HCT116 (cell line): Measurements from ENCODE around the gene CNMD. TPM values are rescaled to one million over a fixed set of nuclear protein-coding genes. Genes with fewer than 3 reads are reported as not detected.

Experiments
- ATAC-seq: fragments of 200-7000 bp; cut with Tn5 transposase; 2 replicates; pipeline ENCODE4 v1.9.1; 2020; ENCODE audit warnings: mild to moderate bottlenecking, moderate library complexity
- BruUV-seq: library from RNA; stranded (reverse); fragments of 400-500 nt; replicated peaks from 2 replicates; lab custom pipeline; 2021; lab: Mats Ljungman, UMichigan
- CTCF ChIA-PET: fragments of 300-600 bp; sonication (Branson Sonifier 250); formaldehyde crosslinking; loops from one replicate; lab custom pipeline; 2021; ENCODE audit warnings: antibody characterized with exemption; lab: Charles Lee
- POLR2A ChIA-PET: fragments of 300-600, 350-600 bp; sonication (Branson Sonifier 250); formaldehyde crosslinking; loops from one replicate; lab custom pipeline; 2021; ENCODE audit warnings: antibody characterized with exemption; lab: Charles Lee
- RAD21 ChIA-PET, 2 experiments: fragments of 300-600 bp; sonication (Branson Sonifier 250); formaldehyde crosslinking; loops; one replicate each; lab custom pipeline; 2023; ENCODE audit warnings: low total read pairs in 2 of 2; ENCODE audit not compliant: uncharacterized antibody in 2 of 2, unreplicated experiment in 2 of 2, low non-redundant PET in 1 of 2; lab: Charles Lee
- DNase-seq: peaks from one replicate; pipeline ENCODE4 v3.0.0-alpha.2; 2010; ENCODE audit warnings: low read depth, low spot score
- H2AFZ ChIP-seq: fragments of 200-600 bp; shearing (Covaris generic), sonication (generic); 2 replicates; pipeline ENCODE4 v1.6.1; 2017; ENCODE audit warnings: low read depth, mixed run types, mixed read lengths, antibody characterized with exemption, low read length; ENCODE audit not compliant: poor library complexity, severe bottlenecking
- H3K27ac ChIP-seq: 2 replicates; pipeline ENCODE4 v1.5.1; 2012; ENCODE audit warnings: low read depth, low read length
- H3K27me3 ChIP-seq: fragments of 200-600 bp; sonication (generic); 2 replicates; pipeline ENCODE4 v1.6.1; 2016; ENCODE audit warnings: mixed run types, low read length, mixed read lengths; ENCODE audit not compliant: insufficient read depth
- H3K36me3 ChIP-seq, 2 experiments: fragments of 200-500 bp in 1 of 2; fragments of 200-600 bp in 1 of 2; sonication (Bioruptor generic) in 1 of 2; sonication (generic) in 1 of 2; 2 replicates each; pipeline versions ENCODE4 v1.5.1 to v1.6.1; 2014 to 2016; ENCODE audit warnings: low read length in 2 of 2, inconsistent platforms in 1 of 2, mixed read lengths in 1 of 2, mixed run types in 1 of 2; ENCODE audit not compliant: insufficient read depth in 2 of 2, control insufficient read depth in 1 of 2
- H3K4me1 ChIP-seq, 2 experiments: fragments of 200-600 bp in 1 of 2; sonication (generic) in 1 of 2; 2 replicates each; pipeline versions ENCODE4 v1.5.1 to v1.6.1; 2012 to 2017; ENCODE audit warnings: low read length in 2 of 2, inconsistent platforms in 1 of 2, mild to moderate bottlenecking in 1 of 2, mixed read lengths in 1 of 2, mixed run types in 1 of 2, moderate library complexity in 1 of 2; ENCODE audit not compliant: insufficient read depth in 2 of 2, control insufficient read depth in 1 of 2
- H3K4me2 ChIP-seq: fragments of 200-600 bp; sonication (generic); 2 replicates; pipeline ENCODE4 v1.6.1; 2017; ENCODE audit warnings: mixed run types, low read length, mixed read lengths
- H3K4me3 ChIP-seq, 2 experiments: fragments of 200-600 bp in 1 of 2; sonication (generic) in 1 of 2; replicated peaks in 1 of 2; 2 replicates each; pipeline ENCODE4 v1.5.1; 2011 to 2016; ENCODE audit warnings: low read length in 2 of 2, control low read depth in 1 of 2, low read depth in 1 of 2, mild to moderate bottlenecking in 1 of 2, mixed read lengths in 1 of 2, mixed run types in 1 of 2
- H3K79me2 ChIP-seq: fragments of 200-600 bp; sonication (generic); 2 replicates; pipeline ENCODE4 v1.6.1; 2017; ENCODE audit warnings: mild to moderate bottlenecking, mixed run types, low read length, moderate library complexity, mixed read lengths; ENCODE audit not compliant: insufficient read depth
- H3K9ac ChIP-seq: fragments of 200-600 bp; sonication (generic); 2 replicates; pipeline ENCODE4 v1.6.1; 2016; ENCODE audit warnings: low read length, mixed read lengths
- H3K9me2 ChIP-seq: fragments of 200-600 bp; sonication (generic), shearing (Covaris generic); 2 replicates; pipeline ENCODE4 v1.6.1; 2017; ENCODE audit warnings: mixed run types, mild to moderate bottlenecking, moderate library complexity; ENCODE audit not compliant: insufficient read depth
- H3K9me3 ChIP-seq, 2 experiments: fragments of 200-500 bp in 1 of 2; fragments of 200-600 bp in 1 of 2; sonication (Bioruptor generic) in 1 of 2; sonication (generic) in 1 of 2; 2 replicates each; pipeline ENCODE4 v1.6.1; 2014 to 2017; ENCODE audit warnings: low read length in 2 of 2, mixed read lengths in 2 of 2, inconsistent platforms in 1 of 2, low read depth in 1 of 2, mild to moderate bottlenecking in 1 of 2, mixed run types in 1 of 2, moderate library complexity in 1 of 2; ENCODE audit not compliant: control insufficient read depth in 1 of 2, insufficient read depth in 1 of 2
- H4K20me1 ChIP-seq: fragments of 200-600 bp; sonication (generic), shearing (Covaris generic); 2 replicates; pipeline ENCODE4 v1.6.1; 2017; ENCODE audit warnings: mixed run types, mild to moderate bottlenecking, moderate library complexity; ENCODE audit not compliant: insufficient read depth
- ATF3 ChIP-seq: IDR thresholded peaks from 2 replicates; pipeline ENCODE4 v1.6.1; 2012
- CBX3 ChIP-seq: IDR thresholded peaks from 2 replicates; pipeline ENCODE4 v1.6.1; 2012; ENCODE audit warnings: low read depth
- CEBPB ChIP-seq: IDR thresholded peaks from 2 replicates; pipeline ENCODE4 v1.6.1; 2012; ENCODE audit warnings: low read depth
- EGR1 ChIP-seq: IDR thresholded peaks from 2 replicates; pipeline ENCODE4 v1.6.1; 2012; ENCODE audit warnings: low read depth
- EZH2 ChIP-seq: fragments of 200-600 bp; sonication (generic); IDR thresholded peaks from 2 replicates; pipeline ENCODE4 v1.6.1; 2017; ENCODE audit warnings: antibody characterized with exemption, mixed run types
- EZH2phosphoT487 ChIP-seq: fragments of 200-600 bp; IDR thresholded peaks from 2 replicates; pipeline ENCODE4 v1.6.1; 2018; ENCODE audit warnings: antibody characterized with exemption, borderline replicate concordance
- FOSL1 ChIP-seq: IDR thresholded peaks from 2 replicates; pipeline ENCODE4 v1.6.1; 2012; ENCODE audit warnings: low read depth
- JUND ChIP-seq: IDR thresholded peaks from 2 replicates; pipeline ENCODE4 v1.6.1; 2012
- POLR2A ChIP-seq: IDR thresholded peaks from 2 replicates; pipeline ENCODE4 v1.7.0; 2011; ENCODE audit warnings: borderline replicate concordance; ENCODE audit not compliant: insufficient read depth, insufficient read length; ENCODE audit errors: extremely low read depth
- POLR2AphosphoS5 ChIP-seq: IDR thresholded peaks from 2 replicates; pipeline ENCODE4 v1.6.1; 2011; ENCODE audit warnings: mild to moderate bottlenecking, low read depth, low read length, moderate library complexity
- REST ChIP-seq: IDR thresholded peaks from 2 replicates; pipeline ENCODE4 v1.6.1; 2012; ENCODE audit warnings: low read depth
- SP1 ChIP-seq: IDR thresholded peaks from 2 replicates; pipeline ENCODE4 v1.6.1; 2012; ENCODE audit warnings: low read depth
- SRF ChIP-seq: IDR thresholded peaks from 2 replicates; pipeline ENCODE4 v1.6.1; 2012; ENCODE audit warnings: low read depth
- intact Hi-C: fragments of 100-400 bp; cut with micrococcal nuclease; formaldehyde crosslinking; loops from 2 replicates; pipeline ENCODE4 v1.10.0; 2022
- total RNA-seq: library from RNA; stranded (reverse); gene quantifications from one replicate; pipeline ENCODE4 v1.2.1, GENCODE V29; 2021; ENCODE audit not compliant: unreplicated experiment
- TF ChIP-seq, protein P1 (sequence below): IDR thresholded peaks from 2 replicates; pipeline ENCODE4 v1.6.1; 2011; ENCODE audit warnings: mild to moderate bottlenecking, low read length, moderate library complexity; ENCODE audit not compliant: insufficient replicate concordance; ENCODE audit errors: extremely low read depth

Gene CNMD
- total RNA-seq, 1 experiment from 2014 or later = not detected

GRCh38 chr13:52767949-52768516 lies 28.4 kb upstream of the CNMD start:
- no peaks in the 10 kb centered on the region for H3K79me2 ChIP-seq
- no peaks in the 10 kb centered on the region for H4K20me1 ChIP-seq
- ATAC-seq = no peak
- BruUV-seq = no TSS peak
- H3K9me2 ChIP-seq = no peaks in the 10 kb centered on the region
- intact Hi-C loops = no loop called here
- ChIA-PET RAD21 (no interaction called here), CTCF (no interaction called here), POLR2A (no interaction called here)
- H3K27ac ChIP-seq = no peak overlapping the region
- H3K4me2 ChIP-seq = no peak overlapping the region
- H3K27me3 ChIP-seq = peaks cover 21% of the 10 kb centered on the region
- H2AFZ ChIP-seq = no peak overlapping the region
- H3K4me3 ChIP-seq = no peak overlapping the region
- H3K9ac ChIP-seq = no peak overlapping the region
- DNase-seq = no peak
- H3K36me3 ChIP-seq = no peaks in the 10 kb centered on the region
- no peaks in the 10 kb centered on the region for H3K9me3 ChIP-seq
- TF ChIP-seq POLR2AphosphoS5 (no peak), JUND (no peak), SP1 (no peak), EZH2phosphoT487 (no peak), REST (no peak), CBX3 (no peak), FOSL1 (no peak), EZH2 (no peak), CEBPB (no peak), SRF (no peak), EGR1 (no peak), ATF3 (no peak), POLR2A (no peak)
- TF ChIP-seq, protein P1, sequence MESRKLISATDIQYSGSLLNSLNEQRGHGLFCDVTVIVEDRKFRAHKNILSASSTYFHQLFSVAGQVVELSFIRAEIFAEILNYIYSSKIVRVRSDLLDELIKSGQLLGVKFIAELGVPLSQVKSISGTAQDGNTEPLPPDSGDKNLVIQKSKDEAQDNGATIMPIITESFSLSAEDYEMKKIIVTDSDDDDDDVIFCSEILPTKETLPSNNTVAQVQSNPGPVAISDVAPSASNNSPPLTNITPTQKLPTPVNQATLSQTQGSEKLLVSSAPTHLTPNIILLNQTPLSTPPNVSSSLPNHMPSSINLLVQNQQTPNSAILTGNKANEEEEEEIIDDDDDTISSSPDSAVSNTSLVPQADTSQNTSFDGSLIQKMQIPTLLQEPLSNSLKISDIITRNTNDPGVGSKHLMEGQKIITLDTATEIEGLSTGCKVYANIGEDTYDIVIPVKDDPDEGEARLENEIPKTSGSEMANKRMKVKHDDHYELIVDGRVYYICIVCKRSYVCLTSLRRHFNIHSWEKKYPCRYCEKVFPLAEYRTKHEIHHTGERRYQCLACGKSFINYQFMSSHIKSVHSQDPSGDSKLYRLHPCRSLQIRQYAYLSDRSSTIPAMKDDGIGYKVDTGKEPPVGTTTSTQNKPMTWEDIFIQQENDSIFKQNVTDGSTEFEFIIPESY = no peak
- TF ChIP-seq, all 23 proteins: peak for 0
- H3K4me1 ChIP-seq = no peaks in the 10 kb centered on the region
